Measurements from ENCODE around the gene PLA2G4B. TPM values are rescaled to one million over a fixed set of nuclear protein-coding genes. Genes with fewer than 3 reads are reported as not detected.

The PLA2G4B gene
- total and polyA plus RNA-seq, 9 of the 15 experiments (the other 6 are each of a cell fraction or from before 2014, with no cell fraction given) = 0.07 to 6.1 (median 2.8) TPM

GRCh38 chr15:41857316-41857715 is 18.7 kb downstream of the PLA2G4B start:
- Histone ChIP-seq H3K4me2 (ENCODE audit: insufficient read depth, low read length) (no peak overlapping the region), H3K27ac (ENCODE audit: extremely low read depth, low read depth, low read length) (no peak overlapping the region), H3K4me3 (no peak overlapping the region), H3K27me3 (ENCODE audit: control insufficient read depth in 2 of 2, insufficient read depth in 2 of 2, low read length in 2 of 2) (peaks cover 51 to 94% of the 10 kb centered on the region in 2 experiments; a peak in 4 of 5 replicates), H3K9ac (ENCODE audit: insufficient read depth in 1 of 2, low read depth in 2 of 2, low read length in 2 of 2) (peak overlapping the region in 1 of 2 experiments; percentile 13; a peak in 1 of 4 replicates), H2AFZ (ENCODE audit: low read depth, low read length) (no peak overlapping the region), H3K9me3 (replicated peaks; ENCODE audit: control insufficient read depth, insufficient read depth, low read depth, low read length) (no peaks in the 10 kb centered on the region; the same call in 1 of the 2 replicates), H3K9me1 (ENCODE audit: control insufficient read depth, insufficient read depth, low read length) (no peaks in the 10 kb centered on the region), H3K79me2 (ENCODE audit: control insufficient read depth, insufficient read depth, low read length) (no peaks in the 10 kb centered on the region), H3K36me3 (ENCODE audit: control insufficient read depth, insufficient read depth, low read length) (no peaks in the 10 kb centered on the region), H3K4me1 (replicated peaks in 1 of 2; ENCODE audit: control insufficient read depth in 2 of 2, insufficient read depth in 2 of 2, low read length in 2 of 2) (peaks cover 0 to 60% of the 10 kb centered on the region in 2 experiments; a peak in 2 of 5 replicates), H4K20me1 (replicated peaks; ENCODE audit: control insufficient read depth, insufficient read depth, low read length) (peaks cover 10% of the 10 kb centered on the region)
- 3% methylated on average over 5 of the region's 9 CpGs for WGBS (ENCODE audit: insufficient coverage, low coverage, missing lambda C conversion rate)
- intact Hi-C loops (cut with micrococcal nuclease) (no loop called here), in situ Hi-C loops (cut with MboI) (no loop called here)
- no peak for ATAC-seq
- POLR2A ChIA-PET = interaction anchor here (0.5 to 0.9 kb wide), 4 partner anchors 13 to 48 kb away, joined by 3 read pairs; no protein-coding TSS in a partner anchor
- no peak for DNase-seq (ENCODE audit: extremely low read depth in 1 of 4, low spot score in 3 of 4)
- BruUV-seq (replicated peaks) = no TSS peak
- CTCF ChIA-PET (ENCODE audit: low intra/inter-chr PET ratio) = no interaction called here
- no peak for FAIRE-seq
- no peak for TF ChIP-seq ZFP30 (CRISPR knock-in tag; IDR thresholded peaks at IDR 0.05; ENCODE audit: borderline replicate concordance)
- no peak for TF ChIP-seq TOE1 (IDR thresholded peaks at IDR 0.05; ENCODE audit: borderline replicate concordance)
- no peak for TF ChIP-seq TOE1 (CRISPR knock-in tag; IDR thresholded peaks at IDR 0.05; ENCODE audit: borderline replicate concordance, low read depth)
- no peak for TF ChIP-seq POLR2AphosphoS5 (IDR thresholded peaks at IDR 0.05; ENCODE audit: control insufficient read depth, insufficient read depth, low read depth, low read length)
- TF ChIP-seq ZNF282 (CRISPR knock-in tag; IDR thresholded peaks at IDR 0.05) = no peak
- TF ChIP-seq HNRNPL (IDR thresholded peaks at IDR 0.05; ENCODE audit: low read depth, low read length) = no peak
- no peak for TF ChIP-seq PCBP2 (IDR thresholded peaks at IDR 0.05; ENCODE audit: low read depth, low read length, poor library complexity, severe bottlenecking)
- TF ChIP-seq, protein P1, sequence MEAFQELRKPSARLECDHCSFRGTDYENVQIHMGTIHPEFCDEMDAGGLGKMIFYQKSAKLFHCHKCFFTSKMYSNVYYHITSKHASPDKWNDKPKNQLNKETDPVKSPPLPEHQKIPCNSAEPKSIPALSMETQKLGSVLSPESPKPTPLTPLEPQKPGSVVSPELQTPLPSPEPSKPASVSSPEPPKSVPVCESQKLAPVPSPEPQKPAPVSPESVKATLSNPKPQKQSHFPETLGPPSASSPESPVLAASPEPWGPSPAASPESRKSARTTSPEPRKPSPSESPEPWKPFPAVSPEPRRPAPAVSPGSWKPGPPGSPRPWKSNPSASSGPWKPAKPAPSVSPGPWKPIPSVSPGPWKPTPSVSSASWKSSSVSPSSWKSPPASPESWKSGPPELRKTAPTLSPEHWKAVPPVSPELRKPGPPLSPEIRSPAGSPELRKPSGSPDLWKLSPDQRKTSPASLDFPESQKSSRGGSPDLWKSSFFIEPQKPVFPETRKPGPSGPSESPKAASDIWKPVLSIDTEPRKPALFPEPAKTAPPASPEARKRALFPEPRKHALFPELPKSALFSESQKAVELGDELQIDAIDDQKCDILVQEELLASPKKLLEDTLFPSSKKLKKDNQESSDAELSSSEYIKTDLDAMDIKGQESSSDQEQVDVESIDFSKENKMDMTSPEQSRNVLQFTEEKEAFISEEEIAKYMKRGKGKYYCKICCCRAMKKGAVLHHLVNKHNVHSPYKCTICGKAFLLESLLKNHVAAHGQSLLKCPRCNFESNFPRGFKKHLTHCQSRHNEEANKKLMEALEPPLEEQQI (IDR thresholded peaks at IDR 0.05) = no peak
- no peak for TF ChIP-seq CREBBP (IDR thresholded peaks at IDR 0.05; ENCODE audit: low read depth, low read length)
- TF ChIP-seq ETS2 (tag; IDR thresholded peaks at IDR 0.05; ENCODE audit: borderline replicate concordance, poor library complexity, severe bottlenecking) = no peak
- no peak for TF ChIP-seq ZNF644 (tag; IDR thresholded peaks at IDR 0.05; ENCODE audit: low read depth)
- no peak for TF ChIP-seq RFX7 (CRISPR knock-in tag; IDR thresholded peaks at IDR 0.05)
- TF ChIP-seq ZBTB11 (CRISPR knock-in tag; IDR thresholded peaks at IDR 0.05) = no peak

Measured in K562 (cell line).